K562 treated with DMSO at 1 percent for 12 hours (cell line): Measurements from ENCODE around the gene ENDOD1. TPM values are rescaled to one million over a fixed set of nuclear protein-coding genes. Genes with fewer than 3 reads are reported as not detected.

Experiments
- total RNA-seq: library from RNA; unstranded; fragments of 300-600 nt; gene quantifications from 2 replicates; pipeline ENCODE4 v1.2.3, GENCODE V29; 2022; ENCODE audit not compliant: insufficient read depth

ENDOD1 gene, protein sequence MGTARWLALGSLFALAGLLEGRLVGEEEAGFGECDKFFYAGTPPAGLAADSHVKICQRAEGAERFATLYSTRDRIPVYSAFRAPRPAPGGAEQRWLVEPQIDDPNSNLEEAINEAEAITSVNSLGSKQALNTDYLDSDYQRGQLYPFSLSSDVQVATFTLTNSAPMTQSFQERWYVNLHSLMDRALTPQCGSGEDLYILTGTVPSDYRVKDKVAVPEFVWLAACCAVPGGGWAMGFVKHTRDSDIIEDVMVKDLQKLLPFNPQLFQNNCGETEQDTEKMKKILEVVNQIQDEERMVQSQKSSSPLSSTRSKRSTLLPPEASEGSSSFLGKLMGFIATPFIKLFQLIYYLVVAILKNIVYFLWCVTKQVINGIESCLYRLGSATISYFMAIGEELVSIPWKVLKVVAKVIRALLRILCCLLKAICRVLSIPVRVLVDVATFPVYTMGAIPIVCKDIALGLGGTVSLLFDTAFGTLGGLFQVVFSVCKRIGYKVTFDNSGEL
- 3.9 and 9.2 TPM in 2 replicates for total RNA-seq

DNA sequence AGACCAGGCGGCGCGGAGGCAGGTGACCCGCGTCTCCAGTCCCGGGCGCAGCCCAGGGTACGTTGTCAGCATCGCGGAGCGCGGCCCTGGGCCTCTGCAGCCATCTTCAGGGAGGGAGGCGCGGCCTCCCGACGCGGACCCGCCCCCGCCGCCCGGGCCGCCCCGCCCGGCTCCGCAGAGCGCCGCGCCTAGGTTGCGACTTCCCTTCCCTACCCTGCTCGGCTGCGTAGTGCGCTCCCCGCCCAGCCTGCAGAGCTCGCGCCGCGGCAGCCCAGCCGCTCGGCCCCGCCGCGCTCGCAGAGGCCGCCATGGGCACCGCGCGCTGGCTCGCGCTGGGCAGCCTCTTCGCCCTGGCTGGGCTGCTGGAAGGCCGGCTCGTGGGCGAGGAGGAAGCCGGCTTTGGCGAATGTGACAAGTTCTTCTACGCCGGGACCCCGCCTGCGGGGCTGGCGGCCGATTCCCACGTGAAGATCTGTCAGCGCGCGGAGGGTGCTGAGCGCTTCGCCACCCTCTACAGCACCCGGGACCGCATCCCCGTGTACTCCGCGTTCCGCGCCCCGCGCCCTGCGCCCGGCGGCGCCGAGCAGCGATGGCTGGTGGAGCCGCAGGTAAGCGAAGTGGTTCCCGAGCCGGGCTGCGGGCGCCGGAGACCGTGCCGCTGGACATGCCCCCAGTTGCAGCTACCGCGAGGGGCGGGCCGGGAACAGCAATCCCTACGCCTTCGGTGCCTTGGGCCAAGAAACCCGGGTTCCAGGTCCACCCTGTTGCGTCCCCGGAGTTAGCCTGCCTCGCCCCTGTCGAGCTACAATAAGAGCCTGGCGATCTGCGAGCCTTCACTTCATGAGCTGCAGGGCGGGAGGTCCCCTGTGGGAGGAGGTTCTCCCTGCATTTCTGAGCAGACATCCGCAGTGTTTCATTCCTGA is at the start of gene ENDOD1:
Gene ENDOD1, plus strand, starts transcription at position 227 of the 923 bp plus-strand sequence. Its CDS starts 82 bp downstream, at position 309.

DNA sequence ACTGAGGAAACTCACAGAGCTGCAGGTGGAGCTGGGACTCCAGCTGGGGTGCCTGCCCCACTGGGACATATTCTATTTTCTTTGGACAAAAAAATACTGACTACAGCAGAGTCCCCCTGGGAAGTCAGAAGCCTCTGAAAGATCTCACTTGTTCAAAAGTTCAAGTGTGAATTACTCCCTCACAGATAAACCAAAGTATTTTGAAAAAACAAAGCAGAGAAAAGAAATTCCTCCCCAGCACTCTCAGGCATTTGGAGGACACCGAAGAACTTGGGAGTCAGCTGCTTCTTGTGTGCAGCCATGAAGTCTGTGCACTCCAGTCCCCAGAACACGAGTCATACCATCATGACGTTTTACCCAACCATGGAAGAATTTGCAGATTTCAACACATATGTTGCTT is 40.5 kb upstream of the ENDOD1 start, which contains the start of gene KDM4F:
Gene KDM4F, plus strand, starts transcription at position 301 of the 400 bp plus-strand sequence.

DNA sequence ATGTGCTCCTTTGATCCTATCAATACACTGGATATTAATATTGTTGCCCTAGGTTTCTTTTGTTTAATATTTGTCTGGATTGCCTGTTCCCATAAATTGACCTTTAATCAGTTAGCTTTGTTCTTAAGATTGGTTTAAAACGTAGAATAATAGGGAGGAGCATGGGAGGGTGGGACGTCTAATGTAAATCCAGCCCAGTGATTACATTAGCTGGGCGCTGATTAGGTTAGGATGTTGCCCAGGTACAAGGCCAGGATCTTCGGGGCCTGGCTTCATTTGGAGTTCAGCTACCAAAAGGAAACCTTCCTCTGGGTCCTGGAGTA is 23.0 kb upstream of the ENDOD1 start, which contains the start of gene SRSF8:
Gene SRSF8, plus strand, starts transcription at position 204 of the 323 bp plus-strand sequence. CDS start 308 bp downstream, outside the sequence.

Other genes starting within 250 kb of the ENDOD1 start
- gene CWC15, start 116.3 kb upstream of the ENDOD1 start, total RNA-seq: 38.5 and 42.8 TPM in 2 replicates
- 1.5 and 1.9 TPM in 2 replicates for gene KDM4D, start 116.1 kb upstream of the ENDOD1 start, total RNA-seq
- not detected in 2 replicates for gene KDM4E, start 64.6 kb upstream of the ENDOD1 start, total RNA-seq
- not detected in 2 replicates for gene KDM4F, start 40.4 kb upstream of the ENDOD1 start, total RNA-seq
- 23.6 and 26.2 TPM in 2 replicates for gene SRSF8, start 22.9 kb upstream of the ENDOD1 start, total RNA-seq
- gene SESN3, start 141.4 kb downstream of the ENDOD1 start, total RNA-seq: 0.83 and 6.0 TPM in 2 replicates